Endothelial cell of umbilical vein (primary cell): ENCODE results near the gene DDA1. TPM values are rescaled to one million over a fixed set of nuclear protein-coding genes. Genes with fewer than 3 reads are reported as not detected.

Experiments
- BruUV-seq: library from RNA; stranded (reverse); fragments of 400-500 nt; replicated peaks from 2 replicates; lab custom pipeline; 2021; lab: Mats Ljungman, UMichigan
- CTCF ChIA-PET: fragments of 300-600, 350-600 bp; sonication (Branson Sonifier 250); formaldehyde crosslinking; loops from one replicate; lab custom pipeline; 2021; ENCODE audit warnings: antibody characterized with exemption, inconsistent platforms; lab: Charles Lee
- POLR2A ChIA-PET: fragments of 300-600, 350-600 bp; sonication (Branson Sonifier 250); formaldehyde crosslinking; loops from one replicate; lab custom pipeline; 2021; ENCODE audit warnings: antibody characterized with exemption, inconsistent platforms; lab: Charles Lee
- DNase-seq: peaks from one replicate; pipeline ENCODE4 v3.0.0-alpha.2; 2011; ENCODE audit warnings: low read depth, low spot score
- FAIRE-seq: peaks from 2 replicates; lab custom pipeline; 2011; peaks lifted over from hg19 to GRCh38; lab: Jason Lieb, UNC
- H2AFZ ChIP-seq: 2 replicates; pipeline ENCODE4 v1.6.0; 2012; ENCODE audit warnings: low read depth, low read length, control low read depth, inconsistent platforms
- H3K27ac ChIP-seq: 2 replicates; pipeline ENCODE4 v1.5.1; 2011; ENCODE audit warnings: low read depth, mild to moderate bottlenecking, control low read depth, low read length, moderate library complexity; ENCODE audit not compliant: insufficient read depth
- H3K27me3 ChIP-seq, 2 experiments: 2 replicates each; pipeline versions ENCODE4 v1.6.0 to v1.6.1; 2011; ENCODE audit warnings: low read length in 2 of 2, mixed read lengths in 1 of 2; ENCODE audit not compliant: control insufficient read depth in 2 of 2, insufficient read depth in 2 of 2
- H3K36me3 ChIP-seq, 2 experiments: 2 replicates in 1 of 2; 3 replicates in 1 of 2; pipeline ENCODE4 v1.5.1; 2011; ENCODE audit warnings: low read length in 2 of 2, mild to moderate bottlenecking in 1 of 2, moderate library complexity in 1 of 2; ENCODE audit not compliant: control insufficient read depth in 2 of 2, insufficient read depth in 2 of 2; ENCODE audit errors: extremely low read depth in 1 of 2
- H3K4me1 ChIP-seq: 3 replicates; pipeline ENCODE4 v1.5.1; 2011; ENCODE audit warnings: mild to moderate bottlenecking, low read length; ENCODE audit not compliant: control insufficient read depth, insufficient read depth; ENCODE audit errors: extremely low read depth
- H3K4me2 ChIP-seq: 2 replicates; pipeline ENCODE4 v1.6.1; 2011; ENCODE audit warnings: low read length, control low read depth, mixed read lengths; ENCODE audit not compliant: insufficient read depth
- H3K4me3 ChIP-seq, 3 experiments: fragments of 200-600 bp in 1 of 3; sonication (generic), shearing (Covaris generic) in 1 of 3; replicated peaks in 1 of 3; 2 replicates each; pipeline ENCODE4 v1.5.1; 2011 to 2016; ENCODE audit warnings: control low read depth in 3 of 3, low read length in 3 of 3, mild to moderate bottlenecking in 2 of 3, inconsistent platforms in 1 of 3, low read depth in 1 of 3, moderate library complexity in 1 of 3; ENCODE audit not compliant: insufficient read depth in 1 of 3
- H3K79me2 ChIP-seq: 2 replicates; pipeline ENCODE4 v1.6.0; 2012; ENCODE audit warnings: low read length, inconsistent platforms; ENCODE audit not compliant: control insufficient read depth, insufficient read depth
- H3K9ac ChIP-seq: replicated peaks from 2 replicates; pipeline ENCODE3; 2011; ENCODE audit warnings: low read length, control low read depth; ENCODE audit not compliant: insufficient read depth; ENCODE audit errors: extremely low read depth
- H3K9me1 ChIP-seq: replicated peaks from 3 replicates; pipeline ENCODE4 v1.6.0; 2011; ENCODE audit warnings: mild to moderate bottlenecking, low read length; ENCODE audit not compliant: control insufficient read depth, insufficient read depth; ENCODE audit errors: extremely low read depth
- H3K9me3 ChIP-seq: replicated peaks from 2 replicates; pipeline ENCODE4 v1.5.1; 2012; ENCODE audit warnings: low read length, inconsistent platforms; ENCODE audit not compliant: control insufficient read depth, insufficient read depth
- H4K20me1 ChIP-seq: replicated peaks from 2 replicates; pipeline ENCODE3; 2011; ENCODE audit warnings: mild to moderate bottlenecking, low read length; ENCODE audit not compliant: control insufficient read depth, insufficient read depth; ENCODE audit errors: extremely low read depth
- CTCF ChIP-seq, 2 donors: IDR thresholded peaks; 1 replicate in 1 of 2; 2 replicates in 1 of 2; pipeline ENCODE4 v1.5.1; 2011; ENCODE audit warnings: low read length in 2 of 2, mild to moderate bottlenecking in 2 of 2, moderate library complexity in 2 of 2, control low read depth in 1 of 2, inconsistent platforms in 1 of 2, low read depth in 1 of 2; ENCODE audit not compliant: insufficient read depth in 1 of 2; ENCODE audit errors: extremely low read depth in 1 of 2
- EZH2 ChIP-seq: IDR thresholded peaks from 2 replicates; pipeline ENCODE4 v1.6.1; 2012; ENCODE audit warnings: borderline replicate concordance, low read depth, mild to moderate bottlenecking, moderate library complexity, low read length, inconsistent platforms; ENCODE audit not compliant: severe bottlenecking
- FOS ChIP-seq: IDR thresholded peaks from 2 replicates; pipeline ENCODE4 v1.6.1; 2011; ENCODE audit warnings: mild to moderate bottlenecking, low read length, moderate library complexity, borderline replicate concordance; ENCODE audit not compliant: insufficient read depth
- GATA2 ChIP-seq: IDR thresholded peaks from 2 replicates; pipeline ENCODE4 v1.7.0; 2011; ENCODE audit warnings: low read depth, mild to moderate bottlenecking, moderate library complexity, mixed read lengths, low read length; ENCODE audit not compliant: insufficient read length, insufficient read depth
- JUN ChIP-seq: IDR thresholded peaks from 2 replicates; pipeline ENCODE4 v1.6.1; 2011; ENCODE audit warnings: borderline replicate concordance, low read depth; ENCODE audit not compliant: insufficient read length, insufficient read depth
- MAX ChIP-seq: IDR thresholded peaks from 2 replicates; pipeline ENCODE4 v1.6.1; 2011; ENCODE audit not compliant: insufficient read depth, insufficient read length
- MYC ChIP-seq: IDR thresholded peaks from one replicate; pipeline ENCODE4 v1.6.1; 2011; ENCODE audit warnings: mild to moderate bottlenecking, low read depth, low read length
- POLR2A ChIP-seq: IDR thresholded peaks from 2 replicates; pipeline ENCODE4 v1.6.1; 2012; ENCODE audit warnings: low read depth, mild to moderate bottlenecking, control low read depth, low read length
- POLR2AphosphoS5 ChIP-seq: IDR thresholded peaks from 2 replicates; pipeline ENCODE4 v1.6.1; 2012; ENCODE audit warnings: low read depth, mild to moderate bottlenecking, control low read depth, low read length, moderate library complexity; ENCODE audit not compliant: insufficient read depth
- dilution Hi-C: fragments of 300-500 bp; cut with MboI; formaldehyde crosslinking; loops from one replicate; pipeline ENCODE4 v1.15.0; 2019; ENCODE audit warnings: low sequenced_read_pairs; ENCODE audit not compliant: extremely low pct_ligation_motif_present
- intact Hi-C: fragments of 100-400 bp; cut with micrococcal nuclease; formaldehyde crosslinking; loops from one replicate; pipeline ENCODE4 v1.10.0; 2022
- polyA plus RNA-seq, 4 experiments: library from polyadenylated mRNA; depleted of rRNA in 3 of 4; stranded (reverse) in 3 of 4; unstranded in 1 of 4; fragments of >200 nt; gene quantifications; 2 replicates each; pipeline versions ENCODE4 v1.2.1 to v1.2.3, GENCODE V29; 2011 to 2012; ENCODE audit warnings: missing spikeins in 1 of 4
- total RNA-seq: library from RNA; stranded (reverse); gene quantifications from 2 replicates; pipeline ENCODE4 v1.2.3, GENCODE V29; 2021

DDA1 gene
- total and polyA plus RNA-seq, 2 donors (not counting 3 experiments of a cell fraction or from before 2014, with no cell fraction given) = 52.9 to 64.7 TPM

- peaks cover 6 to 10% of the 10 kb centered on the region in 2 experiments for H3K36me3 ChIP-seq
- H3K79me2 ChIP-seq = no peaks in the 10 kb centered on the region
- dilution Hi-C loops = no loop called here
- POLR2A ChIA-PET = no interaction called here
- no peak overlapping the region for H3K9ac ChIP-seq
- FAIRE-seq = no peak
- TF ChIP-seq POLR2A (no peak), MAX (no peak), CTCF (IDR thresholded peaks at IDR 0.05; ENCODE audit: extremely low read depth in 1 of 2, insufficient read depth in 1 of 2, low read depth in 1 of 2, low read length in 2 of 2) (no peak), FOS (no peak), EZH2 (no peak), MYC (no peak), GATA2 (no peak), POLR2AphosphoS5 (no peak), JUN (no peak)
- intact Hi-C loops = no loop called here
- no TSS peak for BruUV-seq
- H3K27me3 ChIP-seq = peaks cover 3 to 8% of the 10 kb centered on the region in 2 experiments
- H3K9me1 ChIP-seq = no peaks in the 10 kb centered on the region
- H4K20me1 ChIP-seq = no peaks in the 10 kb centered on the region
- H3K4me1 ChIP-seq = peaks cover 10% of the 10 kb centered on the region
- CTCF ChIA-PET = interaction anchor here (1.8 to 2.0 kb wide), 2 partner anchors 15 to 19 kb away, joined by 6 read pairs; partner anchors contain the start of genes DDA1 and MRPL34
- DNase-seq = no peak
- H3K27ac ChIP-seq = no peak overlapping the region
- no peak overlapping the region for H3K4me3 ChIP-seq
- no peak overlapping the region for H3K4me2 ChIP-seq
- H2AFZ ChIP-seq = no peak overlapping the region
- H3K9me3 ChIP-seq = no peaks in the 10 kb centered on the region
Observed at GRCh38 chr19:17324357-17325114, 15.2 kb downstream of the DDA1 start.
